NT2/D1 (cell line): Measurements from ENCODE around the gene NPFF.
A peak's percentile ranks its signal among the peaks of the same experiment; 100 is the strongest.

Experiments used
- DNase-seq: peaks from one replicate; pipeline ENCODE4 v3.0.0-alpha.2; 2011; ENCODE audit warnings: low read depth, low spot score
- H3K27me3 ChIP-seq: 2 replicates; pipeline ENCODE4 v1.6.0; 2011; ENCODE audit warnings: mild to moderate bottlenecking; ENCODE audit not compliant: insufficient read length, insufficient read depth
- H3K36me3 ChIP-seq: 2 replicates; pipeline ENCODE4 v1.6.1; 2011; ENCODE audit warnings: mild to moderate bottlenecking, low read length, mixed read lengths; ENCODE audit not compliant: insufficient read depth, insufficient read length
- H3K4me1 ChIP-seq: 2 replicates; pipeline ENCODE4 v1.5.1; 2011; ENCODE audit not compliant: insufficient read depth, insufficient read length
- H3K4me3 ChIP-seq: 2 replicates; pipeline ENCODE4 v1.5.1; 2011; ENCODE audit warnings: low read depth; ENCODE audit not compliant: insufficient read length
- H3K9ac ChIP-seq: 2 replicates; pipeline ENCODE4 v1.6.0; 2011; ENCODE audit warnings: low read depth; ENCODE audit not compliant: insufficient read length
- H3K9me3 ChIP-seq: 2 replicates; pipeline ENCODE4 v1.5.1; 2011; ENCODE audit warnings: mild to moderate bottlenecking, low read length; ENCODE audit not compliant: insufficient read depth
- SUZ12 ChIP-seq: IDR thresholded peaks from 2 replicates; pipeline ENCODE4 v1.6.1; 2011; ENCODE audit not compliant: insufficient read length, insufficient read depth; ENCODE audit errors: extremely low read depth
- YY1 ChIP-seq: IDR thresholded peaks from 2 replicates; pipeline ENCODE4 v1.6.1; 2011; ENCODE audit not compliant: insufficient read length, insufficient read depth
- ZNF274 ChIP-seq: IDR thresholded peaks from 2 replicates; pipeline ENCODE4 v1.6.1; 2011; ENCODE audit warnings: mild to moderate bottlenecking, low read depth, low read length

Gene NPFF

GRCh38 chr12:53500142-53500775 lies 7.0 kb downstream of the NPFF start:
- H3K4me3 ChIP-seq = peak overlapping the region; percentile 35
- no peak for DNase-seq
- H3K9me3 ChIP-seq = peaks cover 4% of the 10 kb centered on the region; the same call in 1 of the 2 replicates
- H3K36me3 ChIP-seq = peaks cover 34% of the 10 kb centered on the region
- H3K27me3 ChIP-seq = no peaks in the 10 kb centered on the region
- no peak for TF ChIP-seq ZNF274
- TF ChIP-seq SUZ12 = no peak
- no peak for TF ChIP-seq YY1
- H3K4me1 ChIP-seq = peaks cover 14% of the 10 kb centered on the region
- H3K9ac ChIP-seq = peak overlapping the region; percentile 83

- H3K27me3 ChIP-seq = no peaks in the 10 kb centered on the region
- peaks cover 26% of the 10 kb centered on the region for H3K36me3 ChIP-seq
- H3K9ac ChIP-seq = peak within 1 kb of the TSS; percentile 87
- TF ChIP-seq ZNF274 (no peak), YY1 (no peak), SUZ12 (no peak)
- no peak for DNase-seq
- peaks cover 4% of the 10 kb centered on the region; the same call in 1 of the 2 replicates for H3K9me3 ChIP-seq
- H3K4me3 ChIP-seq = peak within 1 kb of the TSS; percentile 35
- peaks cover 15% of the 10 kb centered on the region for H3K4me1 ChIP-seq
These were observed 7.8 kb downstream of the NPFF start, which contains the start of gene MAP3K12 for GRCh38 chr12:53499266-53500141. TSS of gene MAP3K12 (minus strand) at chr12:53499458. CDS start at chr12:53487391, 12,067 bp downstream.

- Histone ChIP-seq H3K4me3 (no peak overlapping the region), H3K9ac (no peak overlapping the region), H3K36me3 (peaks cover 13% of the 10 kb centered on the region), H3K9me3 (peaks cover 4% of the 10 kb centered on the region; the same call in 1 of the 2 replicates), H3K4me1 (peaks cover 23% of the 10 kb centered on the region), H3K27me3 (no peaks in the 10 kb centered on the region)
- no peak for DNase-seq
- TF ChIP-seq SUZ12 = no peak
These were observed 9.1 kb downstream of the NPFF start for GRCh38 chr12:53498235-53498630.

GRCh38 chr12:53497461-53497860 lies 9.8 kb downstream of the NPFF start:
- H3K27me3 ChIP-seq = no peaks in the 10 kb centered on the region
- H3K4me3 ChIP-seq = no peak overlapping the region
- peaks cover 23% of the 10 kb centered on the region for H3K4me1 ChIP-seq
- TF ChIP-seq YY1 (no peak), ZNF274 (no peak)
- H3K36me3 ChIP-seq = peaks cover 6% of the 10 kb centered on the region
- H3K9ac ChIP-seq = no peak overlapping the region
- no peak for DNase-seq
- H3K9me3 ChIP-seq = peaks cover 4% of the 10 kb centered on the region; the same call in 1 of the 2 replicates

GRCh38 chr12:53496752-53497032 lies 10.6 kb downstream of the NPFF start:
- H3K4me3 ChIP-seq = no peak overlapping the region
- no peak for TF ChIP-seq ZNF274
- TF ChIP-seq YY1 = no peak
- no peak for TF ChIP-seq SUZ12
- no peaks in the 10 kb centered on the region for H3K27me3 ChIP-seq
- H3K36me3 ChIP-seq = no peaks in the 10 kb centered on the region
- peaks cover 18% of the 10 kb centered on the region for H3K4me1 ChIP-seq
- DNase-seq = no peak
- H3K9me3 ChIP-seq = peaks cover under 1% of the 10 kb centered on the region; the same call in 1 of the 2 replicates
- H3K9ac ChIP-seq = no peak overlapping the region

- Histone ChIP-seq H3K36me3 (no peaks in the 10 kb centered on the region), H3K4me1 (peaks cover 17% of the 10 kb centered on the region), H3K9ac (peak overlapping the region; percentile 43), H3K27me3 (no peaks in the 10 kb centered on the region), H3K9me3 (no peaks in the 10 kb centered on the region), H3K4me3 (no peak overlapping the region)
- no peak for TF ChIP-seq SUZ12
- TF ChIP-seq YY1 = no peak
- no peak for TF ChIP-seq ZNF274
- DNase-seq = no peak
These were observed 11.2 kb downstream of the NPFF start for GRCh38 chr12:53495903-53496751.
